Endometrium (tissue), 2 donors: Measurements from ENCODE around the gene XAF1.
"Not testable (repeated sequence)": the region's sequence is repeated elsewhere in the genome, so short reads cannot be mapped to it uniquely, and the experiment has no call there.

Source experiments
- FAIRE-seq: peaks from 2 replicates; lab custom pipeline; 2012; peaks lifted over from hg19 to GRCh38; lab: Jason Lieb, UNC
- donor health status: control.
- donor health status: control.

The XAF1 gene

DNA sequence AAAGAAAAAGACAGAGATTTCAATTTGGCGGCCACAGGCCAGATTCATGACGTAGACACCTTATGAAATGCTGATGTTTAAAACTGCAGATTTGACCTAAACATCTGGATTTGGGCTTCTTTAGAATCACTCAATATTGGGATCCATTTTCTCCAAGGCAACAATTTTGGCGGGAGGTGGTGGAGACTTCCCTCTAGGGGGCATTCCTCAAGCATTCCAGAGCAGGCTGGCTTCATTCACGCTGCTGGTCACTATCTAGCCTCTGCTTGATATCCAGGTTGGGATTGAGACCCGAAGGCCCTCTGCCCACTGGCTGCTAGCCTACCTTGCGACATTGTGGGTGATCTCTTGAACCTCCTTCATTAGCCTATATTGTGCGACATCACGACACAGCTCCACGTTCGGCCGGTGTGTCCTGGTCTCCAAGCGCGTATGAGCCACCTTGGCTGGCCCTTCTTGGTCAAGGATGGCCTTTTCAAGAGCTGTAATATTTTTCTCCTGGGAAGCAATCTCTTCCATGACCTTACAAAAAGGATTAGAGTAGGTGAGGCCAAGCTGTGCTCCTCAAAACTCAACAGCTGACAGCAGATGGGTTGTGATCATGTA lies 44.7 kb downstream of the XAF1 start:
- FAIRE-seq: no peak

DNA sequence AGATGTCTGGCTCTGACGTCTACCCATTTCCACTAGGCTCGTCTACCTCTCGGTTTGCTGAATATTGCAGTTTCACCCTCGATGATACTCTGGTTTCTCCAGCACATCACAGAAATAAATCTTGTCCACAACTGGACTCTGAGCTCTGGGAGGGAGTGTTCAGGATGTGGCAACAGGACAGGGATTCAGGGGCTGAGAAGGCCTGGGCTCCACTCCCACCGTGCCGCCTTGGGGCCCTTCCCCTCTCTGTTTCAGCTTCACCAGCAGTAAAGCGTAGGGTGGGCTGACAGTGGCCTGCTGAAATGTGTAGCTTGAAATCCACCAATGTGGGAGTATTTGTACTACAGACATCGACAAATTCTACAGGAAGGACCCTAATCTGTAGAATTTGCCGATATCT lies 55.7 kb downstream of the XAF1 start:
- FAIRE-seq: no peak

DNA sequence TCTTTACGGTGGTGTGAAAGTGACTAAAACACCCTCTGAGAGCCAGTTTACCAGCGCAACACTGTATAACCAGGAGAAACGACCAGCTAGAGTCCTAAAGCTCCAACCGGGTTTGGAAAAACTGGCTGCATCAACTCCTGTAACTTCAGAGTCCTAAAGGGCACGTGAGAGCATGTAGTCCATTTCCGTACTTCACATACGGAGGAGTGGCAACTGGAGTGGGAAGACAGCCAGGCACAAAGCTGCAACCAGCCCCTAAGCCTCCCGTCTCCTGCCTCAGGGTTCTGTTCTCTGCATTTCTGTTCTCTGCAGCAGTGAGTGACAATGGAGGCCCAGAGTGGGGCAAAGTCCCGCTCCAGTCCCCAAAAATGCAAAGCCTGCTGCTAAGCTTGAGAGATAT lies 56.4 kb downstream of the XAF1 start:
- FAIRE-seq: no peak

DNA sequence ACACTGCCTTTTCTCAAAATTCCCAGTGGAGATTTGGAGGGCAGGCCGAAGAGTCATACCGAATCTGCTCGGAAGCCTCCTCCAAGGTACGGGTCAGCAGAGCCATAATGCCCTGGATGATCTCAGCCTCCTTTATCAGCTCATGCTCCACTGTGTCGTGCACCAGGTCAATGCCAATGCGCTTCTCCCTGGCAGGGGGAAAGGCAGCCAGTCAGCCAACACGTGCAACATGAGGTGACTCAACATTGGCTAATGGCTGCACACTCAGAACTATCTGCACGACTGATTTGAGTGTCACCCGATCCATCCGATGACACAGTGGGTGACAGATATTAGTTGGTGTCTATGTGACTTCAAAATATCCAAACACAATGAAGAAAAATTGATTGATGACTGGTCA lies 59.9 kb downstream of the XAF1 start:
- FAIRE-seq: no peak

DNA sequence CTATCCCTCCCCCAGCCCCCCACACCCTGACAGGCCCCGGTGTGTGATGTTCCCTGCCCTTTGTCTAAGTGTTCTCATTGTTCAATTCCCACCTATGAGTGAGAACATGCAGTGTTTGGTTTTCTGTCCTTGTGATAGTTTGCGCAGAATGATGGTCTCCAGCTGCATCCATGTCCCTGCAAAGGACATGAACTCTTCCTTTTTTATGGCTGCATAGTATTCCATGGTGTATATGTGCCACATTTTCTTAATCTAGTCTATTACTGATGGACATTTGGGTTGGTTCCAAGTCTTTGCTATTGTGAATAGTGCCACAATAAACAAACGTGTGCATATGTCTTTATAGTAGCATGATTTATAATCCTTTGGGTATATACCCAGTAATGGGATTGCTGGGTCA lies 60.5 kb downstream of the XAF1 start:
- FAIRE-seq: not testable (repeated sequence)

DNA sequence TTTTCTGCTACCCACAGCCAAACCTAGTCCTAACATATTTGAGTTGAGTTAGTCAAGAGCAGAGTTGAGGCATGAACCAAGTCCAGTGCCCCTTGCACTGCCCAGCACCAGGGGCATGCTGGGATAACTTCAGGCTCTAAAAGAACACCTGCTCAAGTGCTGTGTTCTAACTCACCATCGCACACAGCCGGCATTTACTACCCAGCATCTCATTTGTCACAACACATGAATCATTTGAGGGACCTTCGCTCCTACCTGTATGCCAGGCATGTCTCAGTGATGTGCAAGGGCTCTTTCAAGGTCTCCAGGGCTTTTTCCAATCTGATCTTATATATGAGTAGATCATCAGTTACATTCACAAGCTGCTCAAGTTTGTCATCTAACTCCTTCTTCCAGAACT lies 63.1 kb downstream of the XAF1 start:
- no peak for FAIRE-seq

DNA sequence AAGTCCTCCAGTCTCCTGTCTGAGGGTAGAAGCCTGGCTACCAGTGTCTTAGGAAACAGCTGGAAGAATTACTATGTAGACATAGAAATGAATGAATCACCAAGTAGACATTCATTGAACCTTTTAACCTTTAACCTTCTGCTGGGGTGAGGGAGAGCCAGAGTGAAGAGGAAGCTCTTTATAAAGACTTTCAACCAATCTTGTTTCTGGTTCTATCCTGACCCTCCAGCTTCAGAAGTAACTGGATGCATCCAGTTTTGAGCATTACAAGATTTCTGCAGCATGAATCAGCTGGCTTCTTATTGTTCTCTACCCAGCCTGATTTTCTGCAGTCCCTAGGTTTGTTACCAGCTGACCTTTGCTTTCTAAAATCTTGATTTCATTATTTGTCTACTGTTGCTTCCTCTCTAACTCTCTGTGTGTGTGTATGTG lies 67.2 kb downstream of the XAF1 start:
- no peak for FAIRE-seq
